GM19239 (cell line): ENCODE measurements around the gene USH1C.

Experiments
- DNase-seq: peaks from one replicate; pipeline ENCODE4 v3.0.0; 2011; ENCODE audit warnings: low spot score; ENCODE audit not compliant: insufficient read length
- FAIRE-seq: peaks from 2 replicates; lab custom pipeline; 2011; peaks lifted over from hg19 to GRCh38; lab: Jason Lieb, UNC

Gene USH1C

DNA sequence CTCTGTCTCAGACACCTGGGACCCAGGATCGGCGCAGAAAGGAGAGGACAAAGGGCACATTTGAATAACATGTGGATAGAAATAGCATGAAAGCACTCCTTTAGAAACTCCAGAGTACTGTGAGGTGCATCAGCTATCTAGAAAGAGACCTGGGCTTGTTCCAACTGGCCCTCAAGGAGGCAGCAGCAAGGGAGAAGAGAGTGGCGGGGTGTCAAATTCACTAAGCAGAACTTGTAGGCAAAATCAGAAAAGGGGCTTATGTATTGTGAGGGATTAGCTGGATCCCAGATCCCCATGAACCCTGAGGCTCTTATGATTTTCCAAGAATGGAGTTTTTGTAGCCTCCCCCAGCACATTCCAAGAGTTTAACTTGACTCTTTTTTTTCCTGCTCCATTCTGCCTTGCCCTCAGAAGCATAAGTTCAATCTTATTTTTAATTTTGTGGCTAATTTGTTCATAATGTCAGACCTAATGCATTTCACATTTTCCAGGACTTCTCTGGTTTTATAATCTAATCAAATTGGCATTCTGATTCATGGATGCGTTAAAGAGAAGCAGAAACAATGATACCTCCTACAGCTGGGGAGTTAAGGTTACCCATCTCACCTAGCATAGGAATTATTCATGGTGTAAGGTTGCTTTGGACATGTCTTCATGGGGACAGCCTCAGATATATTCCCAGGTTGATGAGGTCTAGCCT, 33.6 kb downstream of the USH1C start:
- DNase-seq: no peak
- FAIRE-seq: no peak

DNA sequence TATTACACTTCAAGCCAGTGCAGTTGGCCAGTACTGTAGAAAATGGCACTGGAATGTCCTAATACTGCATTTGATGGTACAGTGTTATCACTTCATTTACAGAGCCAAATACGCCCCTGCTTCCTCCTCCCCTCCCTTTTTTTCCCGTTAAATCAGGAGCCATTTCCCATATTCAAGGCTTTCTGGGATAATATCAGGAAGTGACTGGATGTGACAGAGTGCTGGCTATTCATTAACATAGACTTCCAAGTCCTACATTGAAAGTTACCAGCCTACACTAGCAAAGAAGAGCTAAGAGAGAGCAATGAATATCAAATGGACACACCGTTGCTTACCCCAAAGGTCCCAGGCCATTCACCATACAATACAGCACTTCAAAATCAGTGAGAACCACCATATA, 35.4 kb downstream of the USH1C start:
- no peak for FAIRE-seq
- DNase-seq: no peak

GRCh38 chr11:17508306-17508705, 35.9 kb downstream of the USH1C start:
- no peak for FAIRE-seq
- DNase-seq: no peak

DNA sequence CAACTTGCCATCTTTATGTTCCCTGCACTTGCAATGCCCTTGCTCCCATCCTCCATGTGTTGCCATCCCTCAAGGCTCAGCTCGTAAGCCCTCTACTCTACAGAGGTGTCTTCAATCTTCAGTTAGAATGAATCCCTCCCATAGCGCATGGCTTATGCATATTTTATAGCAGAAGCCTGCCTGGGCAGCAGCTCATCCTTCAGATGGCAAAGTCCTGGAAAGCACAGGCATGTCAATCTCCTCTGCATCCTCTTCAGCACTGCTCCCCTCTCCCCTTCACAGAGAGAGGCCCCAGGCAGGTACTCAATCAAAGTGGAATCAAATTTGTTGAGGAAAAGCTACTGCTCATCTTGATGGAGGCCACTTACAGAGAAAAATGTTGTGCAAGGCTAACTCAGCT, 36.4 kb downstream of the USH1C start:
- no peak for FAIRE-seq
- DNase-seq: no peak

GRCh38 chr11:17506942-17507341, 37.3 kb downstream of the USH1C start:
- no peak for FAIRE-seq
- no peak for DNase-seq

DNA sequence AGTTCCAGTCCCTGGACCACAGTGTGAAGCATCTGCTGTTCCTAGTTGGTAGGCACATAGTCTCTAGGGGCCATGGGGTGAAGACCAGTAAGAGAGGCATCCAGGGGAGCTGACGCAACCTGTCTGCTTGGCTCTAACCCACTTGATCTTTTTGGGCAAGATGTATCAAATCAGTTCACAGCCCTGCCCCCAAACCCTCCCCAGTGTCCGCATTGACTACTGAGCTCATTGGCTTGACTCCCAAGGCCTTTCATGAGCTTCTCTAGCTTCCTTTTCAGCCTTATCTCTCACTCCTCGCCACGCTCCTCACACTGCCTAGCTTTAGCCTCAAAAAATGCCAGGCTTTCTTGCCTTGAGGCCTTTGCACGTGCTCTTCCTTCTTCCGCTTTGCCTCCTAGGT, 37.9 kb downstream of the USH1C start:
- FAIRE-seq (no peak), DNase-seq (no peak)

- DNase-seq (no peak), FAIRE-seq (no peak)
Observed at GRCh38 chr11:17505146-17505545, 39.1 kb downstream of the USH1C start.

DNA sequence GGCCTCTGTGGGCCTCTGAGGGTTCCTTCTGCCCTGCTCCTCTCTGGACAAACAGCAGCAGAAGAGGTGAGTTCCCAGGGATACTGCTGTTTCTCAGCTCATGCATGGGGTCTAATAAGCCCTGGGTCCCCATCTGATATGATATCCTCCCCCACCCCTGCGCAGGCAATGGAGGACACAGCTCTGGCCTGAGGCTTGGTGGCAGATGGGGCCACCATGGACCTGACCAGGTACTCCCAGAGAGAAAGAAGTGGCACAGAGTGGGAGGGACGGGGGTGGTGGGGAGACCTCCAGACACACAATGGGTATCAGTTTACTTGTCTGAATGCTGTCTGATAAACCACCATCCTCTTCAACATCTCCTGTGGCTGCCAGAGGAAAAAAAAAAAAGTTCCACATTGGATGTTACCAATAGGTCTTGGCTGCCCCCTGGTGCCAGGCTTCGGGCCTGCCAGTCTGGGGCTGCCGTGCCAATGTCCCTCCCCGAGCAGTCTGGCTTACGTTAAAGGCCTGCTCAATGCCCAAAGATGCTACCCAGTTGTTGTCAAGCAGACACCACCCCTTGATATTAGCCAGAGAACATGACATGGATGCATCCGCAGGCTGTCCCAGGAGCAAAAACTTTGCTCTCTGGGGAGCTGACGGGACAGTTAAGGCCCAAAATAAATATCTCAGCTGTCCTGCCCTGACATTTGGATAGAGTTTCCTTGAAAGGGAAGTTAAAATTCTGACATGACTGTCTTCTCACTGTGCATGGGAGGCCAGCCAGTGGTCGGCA, 39.7 kb downstream of the USH1C start:
- DNase-seq (peak; percentile 64), FAIRE-seq (peak; percentile 80)

GRCh38 chr11:17502630-17503029, 41.6 kb downstream of the USH1C start:
- DNase-seq: no peak
- FAIRE-seq: no peak

DNA sequence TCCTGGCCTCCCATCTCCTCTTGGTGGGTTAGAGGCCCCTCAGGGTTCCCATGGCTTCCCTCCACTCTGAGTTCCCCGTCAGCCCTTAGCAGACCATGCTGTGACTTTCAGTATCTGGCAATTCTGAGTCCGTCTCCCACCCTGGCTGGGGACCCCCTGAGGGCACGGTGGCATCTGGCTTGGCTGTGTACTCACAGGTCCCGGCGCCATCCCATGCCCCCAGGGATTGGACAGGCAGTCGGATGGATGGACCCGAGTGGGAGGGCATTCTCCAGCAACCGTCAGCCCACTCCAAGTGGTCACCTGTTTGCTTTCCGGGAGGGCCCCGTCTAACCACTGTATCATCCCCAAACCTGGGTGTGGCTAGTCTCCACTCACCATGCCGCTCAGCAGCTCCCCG, 43.5 kb downstream of the USH1C start:
- DNase-seq: no peak
- FAIRE-seq: no peak

GRCh38 chr11:17498475-17498874, 45.7 kb downstream of the USH1C start:
- FAIRE-seq (no peak), DNase-seq (no peak)

- DNase-seq (no peak), FAIRE-seq (no peak)
Observed at GRCh38 chr11:17498058-17498457, 46.2 kb downstream of the USH1C start.

DNA sequence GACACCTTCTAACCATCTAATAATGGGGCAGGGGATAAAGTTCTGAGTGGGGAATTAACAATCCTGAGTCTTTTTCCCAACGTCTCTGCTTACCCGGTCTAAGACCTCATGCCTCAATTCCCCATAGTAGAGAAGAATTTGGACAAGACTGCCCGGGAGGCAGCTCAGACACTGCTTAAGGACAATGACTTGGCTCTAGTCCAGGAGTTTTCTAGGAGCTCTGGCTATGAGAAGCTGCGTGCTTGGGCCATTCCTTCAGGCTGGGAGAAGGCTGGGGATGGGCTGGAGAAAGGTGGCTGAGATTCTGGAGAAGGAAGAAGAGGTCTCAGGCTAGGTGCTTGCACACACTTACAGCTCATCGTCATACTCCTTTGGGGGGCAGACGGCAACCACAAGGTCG, 47.8 kb downstream of the USH1C start:
- DNase-seq: no peak
- FAIRE-seq: no peak

- no peak for DNase-seq
- FAIRE-seq: no peak
Observed at GRCh38 chr11:17494019-17494418, 50.2 kb downstream of the USH1C start.

GRCh38 chr11:17490938-17491337, 53.3 kb downstream of the USH1C start:
- no peak for DNase-seq
- no peak for FAIRE-seq

DNA sequence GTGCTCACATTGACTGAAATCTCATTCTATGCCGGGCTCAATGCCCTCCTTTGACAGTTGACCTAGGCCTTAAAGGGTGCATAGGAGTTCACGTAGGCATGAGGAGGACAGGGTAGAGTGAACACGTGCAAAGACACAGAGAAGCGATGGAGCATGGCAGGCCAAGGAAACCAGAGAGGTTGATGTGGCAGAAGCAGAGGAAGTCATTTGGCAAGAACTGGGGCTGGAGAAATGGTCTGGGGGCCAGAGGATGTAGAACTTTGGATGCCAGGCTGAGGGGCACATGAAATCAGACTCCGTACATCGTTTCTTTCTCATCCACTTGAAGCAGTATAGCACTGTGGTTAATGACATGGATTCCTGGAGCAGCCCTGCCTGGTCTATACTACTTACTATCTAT, 54.0 kb downstream of the USH1C start:
- DNase-seq (no peak), FAIRE-seq (no peak)

DNA sequence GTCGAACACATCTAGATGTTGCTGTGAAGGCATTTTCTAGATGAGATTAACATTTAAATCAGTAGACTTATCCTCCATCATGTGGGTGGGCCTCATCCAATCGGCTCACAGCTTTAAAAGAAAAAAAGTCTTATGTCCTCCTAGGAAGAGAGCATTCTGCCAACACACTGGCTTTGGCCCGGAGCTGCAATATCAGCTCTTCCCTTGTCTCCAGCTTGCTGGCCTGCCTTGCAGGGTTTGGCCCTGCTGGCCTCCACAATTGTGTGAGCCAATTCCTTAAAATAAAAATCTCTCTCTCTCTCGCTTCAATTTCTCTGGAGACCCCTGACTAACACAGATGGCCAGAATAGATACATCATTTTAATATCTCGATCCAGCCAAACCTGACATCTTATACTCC, 54.5 kb downstream of the USH1C start:
- FAIRE-seq (no peak), DNase-seq (no peak)

DNA sequence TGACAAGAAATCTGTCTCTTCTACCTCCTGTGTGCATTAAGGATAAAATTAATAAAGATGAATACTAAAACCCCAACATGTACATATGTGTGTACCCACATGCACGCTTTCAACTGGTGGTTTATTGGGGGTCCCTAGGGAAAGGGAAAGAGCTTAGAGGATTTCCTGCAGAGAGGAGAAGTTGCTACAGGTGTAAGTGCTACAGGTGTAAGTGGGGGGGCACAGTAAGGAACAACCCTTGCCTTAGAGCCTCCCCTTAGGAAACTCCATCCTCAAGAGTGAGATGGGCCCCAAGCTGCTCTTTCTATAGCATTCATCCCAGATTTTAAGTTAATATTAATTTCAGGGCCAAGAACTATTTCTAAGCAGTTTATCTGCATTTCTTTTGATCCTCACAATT, 55.7 kb downstream of the USH1C start:
- no peak for FAIRE-seq
- DNase-seq: no peak

DNA sequence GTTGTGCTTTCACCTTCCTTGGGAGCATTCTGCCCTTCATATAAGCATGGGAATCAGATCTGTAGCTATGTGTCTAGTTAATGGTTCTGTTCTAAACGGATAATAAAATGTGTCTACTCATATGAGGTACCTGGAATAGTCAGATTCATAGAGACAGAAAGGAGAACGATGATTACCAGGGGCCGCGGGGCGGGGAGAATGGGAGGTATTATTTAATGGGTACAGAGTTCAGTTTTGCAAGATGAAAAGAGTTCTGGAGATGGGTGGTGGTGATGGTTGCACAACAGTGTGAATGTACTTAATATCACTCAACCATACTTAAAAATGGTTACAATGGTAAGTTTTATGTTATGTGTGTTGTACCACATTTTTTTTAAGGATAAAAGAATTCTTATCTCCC, 57.6 kb downstream of the USH1C start:
- FAIRE-seq (no peak), DNase-seq (no peak)

DNA sequence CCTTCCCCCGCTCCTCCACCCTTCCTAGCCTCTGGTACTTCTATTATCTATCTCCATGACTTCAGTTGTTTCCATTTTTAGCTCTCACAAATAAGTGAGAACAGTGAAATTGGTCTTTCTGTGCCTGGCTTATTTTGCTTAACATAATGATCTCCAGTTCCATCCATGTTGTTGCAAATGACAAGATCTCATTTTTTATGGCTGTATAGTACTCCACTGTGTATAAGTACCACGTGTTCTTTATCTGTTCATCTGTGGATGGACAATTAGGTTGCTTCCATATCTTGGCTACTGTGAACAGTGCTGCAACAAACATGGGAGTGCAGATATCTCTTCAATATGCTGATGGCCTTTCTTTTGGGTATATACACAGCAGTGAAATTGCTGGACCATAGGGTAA, 60.7 kb downstream of the USH1C start:
- no peak for DNase-seq
- FAIRE-seq: no peak

- no peak for DNase-seq
- FAIRE-seq: no peak
Observed at GRCh38 chr11:17481905-17482304, 62.3 kb downstream of the USH1C start.
